Lung (tissue), 13 donors: ENCODE measurements around the gene DPCD. TPM values are rescaled to one million over a fixed set of nuclear protein-coding genes. Genes with fewer than 3 reads are reported as not detected.

ENCODE experiments used
- ATAC-seq: fragments of 200-7000 bp; cut with Tn5 transposase; one replicate; pipeline ENCODE4 v1.9.1; 2020; ENCODE audit warnings: moderate number of reproducible peaks; ENCODE audit not compliant: insufficient read depth, low FRiP score
- DNase-seq, 3 donors: peaks; one replicate each; pipeline ENCODE4 v3.0.0-alpha.2; 2013 to 2017
- H3K27ac ChIP-seq, 2 donors: one replicate each; pipeline ENCODE4 v1.5.1; 2013; ENCODE audit warnings: mild to moderate bottlenecking in 2 of 2, moderate library complexity in 2 of 2, control low read depth in 1 of 2, inconsistent platforms in 1 of 2, low read depth in 1 of 2, low read length in 1 of 2
- H3K27me3 ChIP-seq, 3 donors: one replicate each; pipeline ENCODE4 v1.5.1; 2013; ENCODE audit warnings: low read length in 2 of 3; ENCODE audit not compliant: control insufficient read depth in 3 of 3, insufficient read depth in 3 of 3
- H3K36me3 ChIP-seq, 4 donors: one replicate each; pipeline ENCODE4 v1.5.1; 2013; ENCODE audit warnings: low read length in 4 of 4, mild to moderate bottlenecking in 1 of 4, moderate library complexity in 1 of 4; ENCODE audit not compliant: control insufficient read depth in 4 of 4, insufficient read depth in 4 of 4
- H3K4me1 ChIP-seq, 5 donors: one replicate each; pipeline ENCODE4 v1.5.1; 2013; ENCODE audit warnings: low read length in 5 of 5, mild to moderate bottlenecking in 2 of 5, moderate library complexity in 1 of 5; ENCODE audit not compliant: control insufficient read depth in 5 of 5, insufficient read depth in 5 of 5
- H3K4me3 ChIP-seq: one replicate; pipeline ENCODE4 v1.5.1; 2013; ENCODE audit warnings: mild to moderate bottlenecking, control low read depth, moderate library complexity
- H3K9ac ChIP-seq, 2 donors: one replicate each; pipeline ENCODE4 v1.5.1; 2013; ENCODE audit warnings: low read length in 2 of 2, control low read depth in 1 of 2; ENCODE audit not compliant: insufficient read depth in 1 of 2
- H3K9me3 ChIP-seq, 4 donors: one replicate each; pipeline ENCODE4 v1.5.1; 2013; ENCODE audit warnings: low read length in 3 of 4, mild to moderate bottlenecking in 1 of 4, moderate library complexity in 1 of 4; ENCODE audit not compliant: control insufficient read depth in 4 of 4, insufficient read depth in 3 of 4
- WGBS, 2 donors: extraction: QIAGEN DNeasy Blood & Tissue Kit; methylation state at CpG; one replicate each; pipeline ENCODE4 v1.1.7; 2013; 5-methylcytosine and 5-hydroxymethylcytosine counted together
- polyA plus RNA-seq, 2 donors: library from polyadenylated mRNA; stranded (reverse); fragments of 200-250 nt; gene quantifications; one replicate each; pipeline ENCODE4 v1.2.1, GENCODE V29; 2013
- small RNA-seq: library from RNA; depleted of rRNA; stranded (forward); fragments of <200 nt; gene quantifications from one replicate; pipeline ENCODE3, GENCODE V24; 2014; ENCODE audit warnings: low replicate concordance
- total RNA-seq, 2 donors: library from RNA; depleted of rRNA in 1 of 2; stranded (reverse); fragments of >200 nt in 1 of 2; gene quantifications; one replicate each; pipeline ENCODE4 v1.2.1, GENCODE V29; 2014 to 2021
- TF ChIP-seq, protein P1 (sequence below): IDR thresholded peaks from 2 replicates; pipeline ENCODE4 v1.5.1; 2012; ENCODE audit warnings: mild to moderate bottlenecking; ENCODE audit errors: control extremely low read depth, extremely low read depth
- donor health status: control.
- donor health status: control.
- donor health status: Bipolar disorder and iron deficiency.
- donor health status: healthy.
- donor health status: DM: yes; HTN: yes; CAD: no.

Gene DPCD
- total and polyA plus RNA-seq, 4 donors = 24.1 to 31.8 (median 25.9) TPM

GRCh38 chr10:101655570-101655969, 67.4 kb downstream of the DPCD start:
- no peak overlapping the region for H3K4me3 ChIP-seq
- H3K9me3 ChIP-seq = no peaks in the 10 kb centered on the region
- H3K9ac ChIP-seq = no peak overlapping the region
- H3K27me3 ChIP-seq = no peaks in the 10 kb centered on the region
- no peak overlapping the region for H3K27ac ChIP-seq
- no peaks in the 10 kb centered on the region for H3K4me1 ChIP-seq
- DNase-seq (no peak), ATAC-seq (no peak)
- TF ChIP-seq, protein P1, sequence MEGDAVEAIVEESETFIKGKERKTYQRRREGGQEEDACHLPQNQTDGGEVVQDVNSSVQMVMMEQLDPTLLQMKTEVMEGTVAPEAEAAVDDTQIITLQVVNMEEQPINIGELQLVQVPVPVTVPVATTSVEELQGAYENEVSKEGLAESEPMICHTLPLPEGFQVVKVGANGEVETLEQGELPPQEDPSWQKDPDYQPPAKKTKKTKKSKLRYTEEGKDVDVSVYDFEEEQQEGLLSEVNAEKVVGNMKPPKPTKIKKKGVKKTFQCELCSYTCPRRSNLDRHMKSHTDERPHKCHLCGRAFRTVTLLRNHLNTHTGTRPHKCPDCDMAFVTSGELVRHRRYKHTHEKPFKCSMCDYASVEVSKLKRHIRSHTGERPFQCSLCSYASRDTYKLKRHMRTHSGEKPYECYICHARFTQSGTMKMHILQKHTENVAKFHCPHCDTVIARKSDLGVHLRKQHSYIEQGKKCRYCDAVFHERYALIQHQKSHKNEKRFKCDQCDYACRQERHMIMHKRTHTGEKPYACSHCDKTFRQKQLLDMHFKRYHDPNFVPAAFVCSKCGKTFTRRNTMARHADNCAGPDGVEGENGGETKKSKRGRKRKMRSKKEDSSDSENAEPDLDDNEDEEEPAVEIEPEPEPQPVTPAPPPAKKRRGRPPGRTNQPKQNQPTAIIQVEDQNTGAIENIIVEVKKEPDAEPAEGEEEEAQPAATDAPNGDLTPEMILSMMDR = no peak
- H3K36me3 ChIP-seq = peaks cover 7 to 25% (median 19%) of the 10 kb centered on the region in 4 donors
- 82 to 87% methylated on average over 6 of the region's 6 CpGs for WGBS, 2 donors

GRCh38 chr10:101656890-101657289, 68.8 kb downstream of the DPCD start:
- H3K27ac ChIP-seq = no peak overlapping the region
- H3K27me3 ChIP-seq = no peaks in the 10 kb centered on the region
- no peak overlapping the region for H3K4me3 ChIP-seq
- 91 to 98% methylated on average over 2 of the region's 2 CpGs for WGBS, 2 donors
- H3K36me3 ChIP-seq = peaks cover 7 to 31% (median 22%) of the 10 kb centered on the region in 4 donors
- H3K9ac ChIP-seq = no peak overlapping the region
- no peaks in the 10 kb centered on the region for H3K9me3 ChIP-seq
- TF ChIP-seq, protein P1 = no peak
- DNase-seq = no peak
- no peaks in the 10 kb centered on the region for H3K4me1 ChIP-seq
- no peak for ATAC-seq

DNA sequence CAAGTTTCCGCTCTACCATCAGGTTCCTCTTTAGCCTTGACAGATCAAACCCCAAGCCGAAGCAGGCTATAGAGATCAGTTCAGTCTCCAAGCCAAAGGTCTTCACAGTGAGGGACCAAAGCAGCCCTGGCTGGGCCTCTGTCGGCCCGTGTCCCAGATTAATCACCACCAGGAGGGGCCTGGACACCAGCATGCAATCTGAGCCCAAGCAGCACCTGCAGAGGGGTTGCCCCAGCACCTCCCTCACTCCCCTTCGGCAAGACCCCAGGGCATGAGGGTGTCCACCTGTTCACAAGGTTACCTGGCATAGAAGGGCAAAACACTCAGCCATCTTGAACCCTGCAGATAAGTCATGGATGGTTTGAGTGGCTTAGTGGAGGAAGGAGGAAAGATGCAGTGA, 70.9 kb downstream of the DPCD start:
- Histone ChIP-seq H3K27ac (no peak overlapping the region), H3K27me3 (no peaks in the 10 kb centered on the region), H3K36me3 (peaks cover 9 to 42% (median 33%) of the 10 kb centered on the region in 4 donors), H3K9ac (no peak overlapping the region), H3K4me3 (no peak overlapping the region), H3K9me3 (no peaks in the 10 kb centered on the region), H3K4me1 (peaks cover 0 to 3% (median 0%) of the 10 kb centered on the region in 5 donors)
- ATAC-seq = no peak
- no peak for DNase-seq
- TF ChIP-seq, protein P1 = no peak
- 79 to 94% methylated on average over 5 of the region's 5 CpGs for WGBS, 2 donors

Small RNA genes lying within 50 kb of the gene (small RNA-seq; reads per million reads assigned to genes)
- gene MIR3158-1 (not detected), gene RNU6-1165P (not detected)

Other genes starting within 250 kb of the DPCD start
- 10 to 100 TPM; 14.0 to 16.4 TPM for gene BTRC, start 234.2 kb upstream of the DPCD start, total RNA-seq
- gene BTRC, start 234.2 kb upstream of the DPCD start, polyA plus RNA-seq = 1 to 10 TPM; 3.1 to 4.7 TPM
- gene POLL, start 64 bp upstream of the DPCD start, total RNA-seq = 10 to 100 TPM; 23.1 to 26.9 TPM
- 10 to 100 TPM; 16.6 to 26.9 TPM for gene POLL, start 64 bp upstream of the DPCD start, polyA plus RNA-seq
- 10 to 100 TPM; 60.9 to 65.6 TPM for gene FBXW4, start 106.8 kb downstream of the DPCD start, total RNA-seq
- 10 to 100 TPM; 28.0 to 48.0 TPM for gene FBXW4, start 106.8 kb downstream of the DPCD start, polyA plus RNA-seq
- gene FGF8, start 187.8 kb downstream of the DPCD start, total RNA-seq = not detected
- under 1 TPM in 1 of 2 donors, not detected in 1; 0.08 TPM for gene FGF8, start 187.8 kb downstream of the DPCD start, polyA plus RNA-seq
- gene NPM3, start 195.1 kb downstream of the DPCD start, total RNA-seq = 10 to 100 TPM; 18.1 to 25.6 TPM
- gene NPM3, start 195.1 kb downstream of the DPCD start, polyA plus RNA-seq = 10 to 100 TPM; 22.8 to 36.3 TPM
- gene OGA, start 230.1 kb downstream of the DPCD start, total RNA-seq = 100 to 1,000 TPM in 1 of 2 donors, 10 to 100 TPM in 1; 89.3 to 362 TPM
- 10 to 100 TPM; 45.7 to 50.1 TPM for gene OGA, start 230.1 kb downstream of the DPCD start, polyA plus RNA-seq